GM23248 (cell line): ENCODE results near the gene C1QL4. TPM values are rescaled to one million over a fixed set of nuclear protein-coding genes. Genes with fewer than 3 reads are reported as not detected.
A peak's percentile ranks its signal among the peaks of the same experiment; 100 is the strongest.

Experiments used
- DNase-seq: peaks from one replicate; pipeline ENCODE4 v3.0.0-alpha.2; 2015
- H2AFZ ChIP-seq: fragments of 200-600 bp; sonication (generic); 2 replicates; pipeline ENCODE4 v1.6.1; 2016; ENCODE audit warnings: antibody characterized with exemption
- H3F3A ChIP-seq: fragments of 200-600 bp; sonication (generic); 2 replicates; pipeline ENCODE4 v1.6.1; 2016; ENCODE audit warnings: mild to moderate bottlenecking, antibody characterized with exemption, mixed run types; ENCODE audit not compliant: insufficient read depth
- H3K27ac ChIP-seq: fragments of 200-600 bp; sonication (generic); 2 replicates; pipeline ENCODE4 v1.5.1; 2016; ENCODE audit warnings: mild to moderate bottlenecking
- H3K27me3 ChIP-seq: fragments of 200-600 bp; sonication (generic); replicated peaks from 2 replicates; pipeline ENCODE4 v1.6.1; 2016; ENCODE audit warnings: mild to moderate bottlenecking; ENCODE audit not compliant: insufficient read depth
- H3K36me3 ChIP-seq: fragments of 200-600 bp; sonication (generic); 2 replicates; pipeline ENCODE4 v1.6.1; 2016; ENCODE audit warnings: low read depth, mild to moderate bottlenecking
- H3K4me1 ChIP-seq: fragments of 200-600 bp; sonication (generic); 2 replicates; pipeline ENCODE4 v1.6.1; 2016; ENCODE audit warnings: mild to moderate bottlenecking; ENCODE audit not compliant: insufficient read depth
- H3K4me2 ChIP-seq: fragments of 200-600 bp; sonication (generic); one replicate; pipeline ENCODE4 v1.6.1; 2016; ENCODE audit warnings: mild to moderate bottlenecking; ENCODE audit not compliant: unreplicated experiment
- H3K4me3 ChIP-seq: fragments of 200-600 bp; sonication (generic); 2 replicates; pipeline ENCODE4 v1.5.1; 2016; ENCODE audit warnings: mild to moderate bottlenecking
- H3K79me2 ChIP-seq: fragments of 200-600 bp; sonication (generic); 2 replicates; pipeline ENCODE4 v1.6.1; 2016; ENCODE audit warnings: mild to moderate bottlenecking; ENCODE audit not compliant: insufficient read depth
- H3K9ac ChIP-seq: fragments of 200-600 bp; sonication (generic); 2 replicates; pipeline ENCODE4 v1.6.1; 2016; ENCODE audit warnings: mild to moderate bottlenecking
- H3K9me2 ChIP-seq: fragments of 200-600 bp; sonication (generic); 2 replicates; pipeline ENCODE4 v1.6.1; 2016; ENCODE audit warnings: mixed run types, mild to moderate bottlenecking, moderate library complexity; ENCODE audit not compliant: insufficient read depth
- H3K9me3 ChIP-seq: fragments of 200-600 bp; sonication (generic); one replicate; pipeline ENCODE4 v1.6.1; 2017; ENCODE audit warnings: low read depth
- H4K20me1 ChIP-seq: fragments of 200-600 bp; sonication (generic); 2 replicates; pipeline ENCODE4 v1.6.0; 2016; ENCODE audit not compliant: insufficient read depth
- EZH2 ChIP-seq: fragments of 200-600 bp; sonication (generic); IDR thresholded peaks from 2 replicates; pipeline ENCODE4 v1.6.1; 2018; ENCODE audit warnings: antibody characterized with exemption, mild to moderate bottlenecking; ENCODE audit not compliant: insufficient read depth, poor library complexity, severe bottlenecking
- EZH2phosphoT487 ChIP-seq: fragments of 200-600 bp; sonication (generic); IDR thresholded peaks from 2 replicates; pipeline ENCODE4 v1.6.1; 2018; ENCODE audit warnings: antibody characterized with exemption, moderate library complexity, mild to moderate bottlenecking, low read depth; ENCODE audit not compliant: insufficient read depth
- WGBS, 2 experiments: methylation state at CpG; one replicate each; pipeline ENCODE4 v1.1.6; 2015 to 2017; ENCODE audit warnings: low lambda C conversion rate in 2 of 2, low coverage in 1 of 2; ENCODE audit errors: missing lambda C conversion rate in 2 of 2; 5-methylcytosine and 5-hydroxymethylcytosine counted together
- in situ Hi-C: fragments of 300-500 bp; cut with MboI; formaldehyde crosslinking; loops from 2 replicates; pipeline ENCODE4 v1.15.0; 2020
- polyA plus RNA-seq: library from polyadenylated mRNA; unstranded; fragments of >200 nt; fragmentation: Nextera tagmentation; extraction: Ambion mirVana; gene quantifications from 2 replicates; pipeline ENCODE4 v1.2.1, GENCODE V29; 2016
- total RNA-seq: library from RNA; depleted of rRNA; stranded (reverse); fragments of >200 nt; shearing (Covaris generic); gene quantifications from 2 replicates; pipeline ENCODE4 v1.2.3, GENCODE V29; 2014

The C1QL4 gene
- total and polyA plus RNA-seq, 2 experiments from 2014 or later: not detected

- H3K9ac ChIP-seq: no peak overlapping the region
- peak; percentile 60 for DNase-seq
Observed at GRCh38 chr12:49345051-49345824, 8.2 kb upstream of the C1QL4 start.

GRCh38 chr12:49344486-49345050 lies 7.6 kb upstream of the C1QL4 start:
- Histone ChIP-seq H3K9ac (no peak overlapping the region), H3K9me2 (no peaks in the 10 kb centered on the region), H3F3A (0 out of 2 replicates have a peak, but pooled peaks cover 4% of the 10 kb centered on the region), H3K36me3 (no peaks in the 10 kb centered on the region), H3K27ac (no peak overlapping the region), H4K20me1 (no peaks in the 10 kb centered on the region), H3K4me1 (peaks cover 20% of the 10 kb centered on the region), H3K4me2 (no peak overlapping the region), H3K4me3 (no peak overlapping the region), H3K27me3 (peaks cover 52% of the 10 kb centered on the region), H2AFZ (no peak overlapping the region), H3K9me3 (no peaks in the 10 kb centered on the region), H3K79me2 (no peaks in the 10 kb centered on the region)
- WGBS, 2 experiments: 15 to 22% methylated on average over 14 to 15 of the region's 15 CpGs
- in situ Hi-C loops: no loop called here
- DNase-seq: no peak
- TF ChIP-seq EZH2phosphoT487 (no peak), EZH2 (no peak)

More at GRCh38 chr12:49345051-49345824, 8.2 kb upstream of the C1QL4 start:
- Histone ChIP-seq H3K79me2 (no peaks in the 10 kb centered on the region), H3K9me3 (no peaks in the 10 kb centered on the region), H3K4me1 (peaks cover 20% of the 10 kb centered on the region), H3K36me3 (no peaks in the 10 kb centered on the region), H3K4me3 (peak overlapping the region; percentile 37), H3K27me3 (peaks cover 52% of the 10 kb centered on the region), H4K20me1 (no peaks in the 10 kb centered on the region), H3K27ac (no peak overlapping the region), H2AFZ (peak overlapping the region; percentile 70; the same call in 1 of the 2 replicates), H3K4me2 (peak overlapping the region; percentile 62), H3F3A (0 out of 2 replicates have a peak, but pooled peaks cover 4% of the 10 kb centered on the region), H3K9me2 (no peaks in the 10 kb centered on the region)
- TF ChIP-seq EZH2 (no peak), EZH2phosphoT487 (peak; percentile 57; the same call in 1 of the 2 replicates)
- in situ Hi-C loops: no loop called here
- 1 to 4% methylated on average over 50 to 63 of the region's 70 CpGs for WGBS, 2 experiments

DNA sequence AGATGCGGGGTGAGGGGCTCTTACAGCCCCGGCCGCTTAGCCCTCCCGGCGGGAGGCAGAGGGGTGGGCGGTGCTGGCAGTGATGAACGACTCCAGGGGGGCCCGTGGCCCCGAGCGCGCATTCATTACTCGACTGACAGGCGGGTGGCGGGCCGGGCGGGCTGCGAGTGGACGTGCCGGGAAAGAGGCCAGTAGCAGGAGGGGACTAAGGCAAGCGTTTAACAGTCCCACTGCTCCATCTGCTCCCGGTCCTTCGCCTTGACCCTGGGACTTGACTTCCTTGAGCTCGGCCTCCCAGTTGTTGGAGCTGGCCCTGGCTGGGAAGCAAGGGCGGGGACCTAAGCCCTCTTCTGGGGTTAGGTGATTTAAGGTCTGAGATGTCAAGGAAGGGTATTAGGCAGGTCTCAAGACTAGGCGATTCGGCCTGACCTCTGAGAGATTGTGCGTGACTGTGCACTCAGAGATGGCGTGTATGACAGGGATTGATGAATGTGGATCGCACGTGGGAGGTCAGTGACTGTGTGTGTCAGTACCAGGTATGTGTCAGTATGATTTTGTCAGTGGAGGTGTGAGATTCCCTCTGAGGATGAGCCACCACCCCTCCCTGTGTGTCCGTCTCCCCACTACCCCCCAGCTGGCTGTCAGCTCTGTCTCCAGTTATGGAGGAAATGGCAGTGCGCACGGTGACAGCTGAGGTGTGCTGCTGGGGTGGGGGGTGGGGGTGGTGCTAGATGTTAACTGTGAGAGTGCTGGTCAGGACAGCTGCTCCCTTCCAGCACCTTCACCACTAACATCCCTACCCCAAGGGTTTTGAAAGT lies 6.1 kb upstream of the C1QL4 start:
- WGBS, 2 experiments: 6 to 7% methylated on average over 21 to 33 of the region's 33 CpGs
- H3K9ac ChIP-seq: no peak overlapping the region
- peaks cover 20% of the 10 kb centered on the region for H3K4me1 ChIP-seq
- no peaks in the 10 kb centered on the region for H4K20me1 ChIP-seq
- in situ Hi-C loops: no loop called here
- H3K4me2 ChIP-seq: peak overlapping the region; percentile 70
- H3K36me3 ChIP-seq: no peaks in the 10 kb centered on the region
- H3K27ac ChIP-seq: no peak overlapping the region
- peaks cover 52% of the 10 kb centered on the region for H3K27me3 ChIP-seq
- H2AFZ ChIP-seq: peak overlapping the region; percentile 71; the same call in 1 of the 2 replicates
- H3F3A ChIP-seq: 0 out of 2 replicates have a peak, but pooled peaks cover 4% of the 10 kb centered on the region
- TF ChIP-seq EZH2 (no peak), EZH2phosphoT487 (no peak)
- no peaks in the 10 kb centered on the region for H3K9me2 ChIP-seq
- peak; percentile 33 for DNase-seq
- H3K79me2 ChIP-seq: no peaks in the 10 kb centered on the region
- peak overlapping the region; percentile 67 for H3K4me3 ChIP-seq
- no peaks in the 10 kb centered on the region for H3K9me3 ChIP-seq
